Mesothelial cell of epicardium (in vitro differentiated cells): Measurements from ENCODE around the gene GRAMD1A. TPM values are rescaled to one million over a fixed set of nuclear protein-coding genes. Genes with fewer than 3 reads are reported as not detected.

Experiments
- DNase-seq, 2 experiments: peaks; one replicate each; pipeline ENCODE4 v3.0.0; 2021; ENCODE audit warnings: low spot score in 2 of 2; ENCODE audit not compliant: unreplicated experiment in 2 of 2
- H3K27ac Mint-ChIP-seq: 2 replicates; pipeline ENCODE4 v1.8.0; 2021; ENCODE audit warnings: mixed read lengths
- H3K27me3 Mint-ChIP-seq: 2 replicates; pipeline ENCODE4 v1.8.0; 2021; ENCODE audit warnings: low read depth, mixed read lengths
- H3K36me3 Mint-ChIP-seq: 2 replicates; pipeline ENCODE4 v1.8.0; 2021; ENCODE audit warnings: mixed read lengths
- H3K4me1 Mint-ChIP-seq: 2 replicates; pipeline ENCODE4 v1.8.0; 2021; ENCODE audit warnings: mixed read lengths
- H3K4me3 Mint-ChIP-seq: 2 replicates; pipeline ENCODE4 v1.8.0; 2021; ENCODE audit warnings: mild to moderate bottlenecking, moderate library complexity, mixed read lengths
- H3K9me3 Mint-ChIP-seq: 2 replicates; pipeline ENCODE4 v1.8.0; 2021; ENCODE audit warnings: mixed read lengths
- CTCF ChIP-seq: fragments of 200-600 bp; sonication (generic); IDR thresholded peaks from one replicate; pipeline ENCODE4 v1.5.0; 2021; ENCODE audit warnings: antibody characterized with exemption; ENCODE audit not compliant: unreplicated experiment
- total RNA-seq: library from RNA; stranded (reverse); gene quantifications from 3 replicates; pipeline ENCODE4 v1.2.1, GENCODE V29; 2021

Gene GRAMD1A
- total RNA-seq, 1 donor from 2014 or later, result 129 TPM

- DNase-seq, result no peak
- H3K27ac Mint-ChIP-seq, result no peak overlapping the region
- H3K4me3 Mint-ChIP-seq, result no peak overlapping the region
- TF ChIP-seq CTCF, result no peak
- no peaks in the 10 kb centered on the region for H3K4me1 Mint-ChIP-seq
- no peaks in the 10 kb centered on the region for H3K9me3 Mint-ChIP-seq
- H3K27me3 Mint-ChIP-seq, result no peaks in the 10 kb centered on the region
- peaks cover 42% of the 10 kb centered on the region for H3K36me3 Mint-ChIP-seq
These were observed 19.0 kb downstream of the GRAMD1A start for GRCh38 chr19:35019144-35019543.

- H3K4me3 Mint-ChIP-seq, result no peak overlapping the region
- no peak for DNase-seq
- peaks cover 32% of the 10 kb centered on the region for H3K36me3 Mint-ChIP-seq
- H3K9me3 Mint-ChIP-seq, result no peaks in the 10 kb centered on the region
- no peak overlapping the region for H3K27ac Mint-ChIP-seq
- no peaks in the 10 kb centered on the region for H3K4me1 Mint-ChIP-seq
- no peaks in the 10 kb centered on the region for H3K27me3 Mint-ChIP-seq
- no peak for TF ChIP-seq CTCF
These were observed 20.9 kb downstream of the GRAMD1A start for GRCh38 chr19:35021016-35021415.

DNA sequence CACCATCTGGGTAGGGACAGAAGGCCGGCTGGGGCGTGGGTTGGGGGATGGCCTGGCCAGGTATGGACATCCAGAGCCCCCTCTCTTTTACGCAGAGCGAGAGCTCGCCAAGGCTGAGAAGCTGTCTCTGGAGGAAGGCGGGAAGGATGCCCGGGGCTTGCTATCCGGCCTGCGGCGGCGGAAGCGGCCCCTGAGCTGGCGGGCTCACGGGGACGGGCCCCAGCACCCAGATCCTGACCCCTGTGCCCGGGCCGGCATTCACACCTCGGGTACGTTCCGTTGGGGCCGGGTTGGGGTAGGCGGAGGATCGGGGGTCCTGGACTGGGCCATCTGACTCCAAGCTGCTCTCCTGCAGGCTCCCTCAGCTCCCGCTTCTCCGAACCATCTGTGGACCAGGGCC lies 21.5 kb downstream of the GRAMD1A start:
- Mint-ChIP-seq H3K4me3 (no peak overlapping the region), H3K9me3 (no peaks in the 10 kb centered on the region), H3K36me3 (peaks cover 31% of the 10 kb centered on the region), H3K27me3 (no peaks in the 10 kb centered on the region), H3K4me1 (no peaks in the 10 kb centered on the region), H3K27ac (no peak overlapping the region)
- TF ChIP-seq CTCF, result no peak
- no peak for DNase-seq

DNA sequence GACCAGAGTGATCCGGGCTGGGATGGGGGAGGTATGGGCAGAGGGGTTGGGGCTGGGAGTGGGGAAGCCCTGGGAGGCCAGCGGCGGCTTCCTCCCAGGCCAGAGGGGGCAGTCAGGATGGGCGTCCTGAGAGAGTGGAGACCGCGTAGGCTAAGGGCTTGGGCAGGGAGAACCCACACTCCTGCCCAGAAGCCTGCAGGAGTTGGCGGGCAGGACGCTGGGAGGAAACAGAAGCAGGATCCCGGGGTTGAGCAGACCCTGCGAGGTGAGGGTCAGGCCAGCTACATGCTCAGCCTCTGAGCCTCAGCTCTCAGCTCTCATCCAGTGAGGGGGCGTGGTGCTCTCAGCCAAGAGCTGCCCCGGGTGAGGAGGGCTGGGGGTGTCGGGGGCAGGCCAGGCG lies 22.3 kb downstream of the GRAMD1A start:
- no peaks in the 10 kb centered on the region for H3K4me1 Mint-ChIP-seq
- H3K27me3 Mint-ChIP-seq, result no peaks in the 10 kb centered on the region
- TF ChIP-seq CTCF, result no peak

DNA sequence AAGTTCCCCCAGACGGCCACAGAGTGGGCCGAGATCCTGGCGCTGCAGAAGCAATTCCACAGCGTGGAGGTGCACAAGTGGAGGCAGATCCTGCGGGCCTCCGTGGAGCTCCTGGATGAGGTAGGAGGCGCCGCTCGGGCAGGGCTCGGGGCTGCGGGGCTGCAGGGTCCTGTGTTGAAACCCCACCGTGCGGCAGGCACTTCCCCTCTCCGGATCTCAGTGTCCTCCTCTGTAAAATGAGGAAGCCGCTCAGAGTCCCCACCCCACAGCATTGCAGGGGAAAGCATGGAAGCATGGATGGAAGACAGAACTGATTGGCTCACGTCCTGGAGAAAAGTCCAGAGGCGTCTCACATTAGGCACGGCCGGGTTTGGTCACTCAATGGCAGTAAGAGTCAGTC lies 23.3 kb downstream of the GRAMD1A start:
- Mint-ChIP-seq H3K4me3 (no peak overlapping the region), H3K9me3 (no peaks in the 10 kb centered on the region), H3K36me3 (peaks cover 34% of the 10 kb centered on the region), H3K27ac (no peak overlapping the region), H3K27me3 (peaks cover 2% of the 10 kb centered on the region), H3K4me1 (no peaks in the 10 kb centered on the region)
- no peak for TF ChIP-seq CTCF
- no peak for DNase-seq

More for the DNA sequence above, 22.3 kb downstream of the GRAMD1A start:
- no peak for DNase-seq
- H3K4me3 Mint-ChIP-seq, result no peak overlapping the region
- peaks cover 33% of the 10 kb centered on the region for H3K36me3 Mint-ChIP-seq
- H3K27ac Mint-ChIP-seq, result no peak overlapping the region
- H3K9me3 Mint-ChIP-seq, result no peaks in the 10 kb centered on the region

DNA sequence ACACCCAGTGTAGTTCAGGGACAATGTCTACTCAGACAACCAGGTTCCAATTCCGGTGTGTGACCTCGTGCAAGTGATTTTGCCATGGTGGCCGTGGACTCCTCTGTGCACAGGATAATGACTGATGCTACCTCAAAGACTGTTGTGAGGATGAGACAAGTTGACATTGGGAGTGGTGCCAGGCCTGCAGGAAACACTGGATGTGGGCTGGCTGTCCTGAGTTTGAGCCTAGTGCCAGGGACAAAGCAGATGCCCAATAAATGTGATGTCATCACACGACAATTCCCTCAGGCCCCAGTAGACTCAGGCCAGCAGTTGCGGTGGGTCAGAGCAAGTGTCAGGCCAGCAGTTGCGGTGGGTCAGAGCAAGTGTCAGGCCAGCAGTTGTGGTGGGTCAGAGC lies 24.0 kb downstream of the GRAMD1A start:
- Mint-ChIP-seq H3K9me3 (no peaks in the 10 kb centered on the region), H3K4me3 (no peak overlapping the region), H3K27me3 (peaks cover 4% of the 10 kb centered on the region), H3K4me1 (no peaks in the 10 kb centered on the region), H3K36me3 (peaks cover 33% of the 10 kb centered on the region), H3K27ac (no peak overlapping the region)
- no peak for DNase-seq
- TF ChIP-seq CTCF, result no peak
